ENCODE data around the gene HLTF. TPM values are rescaled to one million over a fixed set of nuclear protein-coding genes. Genes with fewer than 3 reads are reported as not detected.

The HLTF gene
- total and polyA plus RNA-seq, 8 donors = 2.3 to 17.5 (median 11.0) TPM

DNA sequence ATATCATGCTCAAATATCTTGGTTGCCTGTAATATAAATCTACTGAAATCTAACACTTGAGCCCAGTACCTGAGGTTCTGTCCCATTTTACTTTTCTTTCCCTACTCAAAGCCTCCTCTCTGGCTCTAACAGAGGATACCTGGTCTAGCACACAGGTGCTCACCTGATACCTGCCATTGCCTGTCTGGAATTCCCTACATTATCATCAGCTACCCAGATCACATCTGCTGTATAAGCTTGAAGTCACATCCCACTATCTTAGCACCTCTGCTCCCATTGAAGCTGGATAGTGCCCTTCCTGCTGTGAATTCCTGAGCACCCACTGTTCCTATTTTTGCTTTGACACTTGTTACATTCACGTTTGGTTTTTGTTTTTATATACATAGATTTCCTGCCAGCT lies 64.5 kb downstream of the HLTF start:
- Histone ChIP-seq H3K9me3 (no peaks in the 10 kb centered on the region), H3K4me3 (no peak overlapping the region), H3K27me3 (no peaks in the 10 kb centered on the region), H3K4me1 (no peaks in the 10 kb centered on the region), H3K36me3 (peaks cover 3 to 14% (median 4%) of the 10 kb centered on the region in 3 donors), H3K27ac (no peak overlapping the region)
- FAIRE-seq (no peak), ATAC-seq (no peak), DNase-seq (no peak)
- intact Hi-C loops (cut with DNase I) = no loop called here
- WGBS, 2 donors = 59 to 60% methylated on average over 1 of the region's 1 CpG
- TF ChIP-seq, protein P1, sequence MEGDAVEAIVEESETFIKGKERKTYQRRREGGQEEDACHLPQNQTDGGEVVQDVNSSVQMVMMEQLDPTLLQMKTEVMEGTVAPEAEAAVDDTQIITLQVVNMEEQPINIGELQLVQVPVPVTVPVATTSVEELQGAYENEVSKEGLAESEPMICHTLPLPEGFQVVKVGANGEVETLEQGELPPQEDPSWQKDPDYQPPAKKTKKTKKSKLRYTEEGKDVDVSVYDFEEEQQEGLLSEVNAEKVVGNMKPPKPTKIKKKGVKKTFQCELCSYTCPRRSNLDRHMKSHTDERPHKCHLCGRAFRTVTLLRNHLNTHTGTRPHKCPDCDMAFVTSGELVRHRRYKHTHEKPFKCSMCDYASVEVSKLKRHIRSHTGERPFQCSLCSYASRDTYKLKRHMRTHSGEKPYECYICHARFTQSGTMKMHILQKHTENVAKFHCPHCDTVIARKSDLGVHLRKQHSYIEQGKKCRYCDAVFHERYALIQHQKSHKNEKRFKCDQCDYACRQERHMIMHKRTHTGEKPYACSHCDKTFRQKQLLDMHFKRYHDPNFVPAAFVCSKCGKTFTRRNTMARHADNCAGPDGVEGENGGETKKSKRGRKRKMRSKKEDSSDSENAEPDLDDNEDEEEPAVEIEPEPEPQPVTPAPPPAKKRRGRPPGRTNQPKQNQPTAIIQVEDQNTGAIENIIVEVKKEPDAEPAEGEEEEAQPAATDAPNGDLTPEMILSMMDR (IDR thresholded peaks at IDR 0.05) = no peak

- WGBS, 2 donors = 71 to 77% methylated on average over 4 of the region's 4 CpGs
- Histone ChIP-seq H3K27me3 (no peaks in the 10 kb centered on the region), H3K4me1 (no peaks in the 10 kb centered on the region), H3K9me3 (no peaks in the 10 kb centered on the region), H3K4me3 (no peak overlapping the region), H3K27ac (no peak overlapping the region), H3K36me3 (peaks cover 3 to 14% (median 4%) of the 10 kb centered on the region in 3 donors)
- TF ChIP-seq, protein P1 (IDR thresholded peaks at IDR 0.05) = no peak
- DNase-seq = no peak
- no peak for FAIRE-seq
- intact Hi-C loops (cut with DNase I) = no loop called here
- ATAC-seq = no peak
Measured at GRCh38 chr3:149020839-149021252, 65.5 kb downstream of the HLTF start.

GRCh38 chr3:149020196-149020838 lies 66.0 kb downstream of the HLTF start:
- Histone ChIP-seq H3K9me3 (no peaks in the 10 kb centered on the region), H3K36me3 (peaks cover 3 to 9% (median 4%) of the 10 kb centered on the region in 3 donors), H3K4me3 (no peak overlapping the region), H3K27me3 (no peaks in the 10 kb centered on the region), H3K27ac (no peak overlapping the region), H3K4me1 (no peaks in the 10 kb centered on the region)
- FAIRE-seq = no peak
- TF ChIP-seq, protein P1 (IDR thresholded peaks at IDR 0.05) = no peak
- WGBS, 2 donors = 69 to 70% methylated on average over 3 of the region's 3 CpGs
- ATAC-seq = peak; percentile 40 to 79 (median 62)
- no peak for DNase-seq
- intact Hi-C loops (cut with DNase I) = no loop called here

DNA sequence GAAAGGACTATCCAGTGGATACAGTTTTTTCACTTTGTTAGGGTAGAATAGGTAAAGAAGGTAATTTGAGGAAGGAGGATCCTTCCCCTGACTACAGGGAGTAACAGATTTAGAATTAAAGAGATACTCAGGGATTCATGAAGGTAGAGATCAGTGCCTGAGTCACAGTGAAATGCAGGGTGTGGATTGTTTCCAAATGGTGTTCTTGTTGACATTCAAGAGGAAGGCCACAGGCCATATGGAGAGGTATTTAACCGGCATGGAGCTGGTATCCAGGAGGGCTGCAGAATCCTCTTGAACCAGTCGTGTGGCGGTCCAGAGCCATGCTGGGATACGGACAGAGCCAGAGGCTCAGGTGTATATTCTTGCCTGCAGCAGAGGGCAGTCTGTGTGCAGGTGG lies 66.8 kb downstream of the HLTF start:
- H3K27me3 ChIP-seq = no peaks in the 10 kb centered on the region
- no peaks in the 10 kb centered on the region for H3K4me1 ChIP-seq
- TF ChIP-seq, protein P1 (IDR thresholded peaks at IDR 0.05) = no peak
- no peaks in the 10 kb centered on the region for H3K9me3 ChIP-seq
- 80% methylated on average over 4 of the region's 4 CpGs for WGBS, 2 donors
- FAIRE-seq (no peak), DNase-seq (no peak), ATAC-seq (peak; percentile 66 to 77 (median 70))
- intact Hi-C loops (cut with DNase I) = no loop called here
- peaks cover 2 to 4% (median 2%) of the 10 kb centered on the region in 3 donors for H3K36me3 ChIP-seq
- no peak overlapping the region for H3K27ac ChIP-seq
- no peak overlapping the region for H3K4me3 ChIP-seq

DNA sequence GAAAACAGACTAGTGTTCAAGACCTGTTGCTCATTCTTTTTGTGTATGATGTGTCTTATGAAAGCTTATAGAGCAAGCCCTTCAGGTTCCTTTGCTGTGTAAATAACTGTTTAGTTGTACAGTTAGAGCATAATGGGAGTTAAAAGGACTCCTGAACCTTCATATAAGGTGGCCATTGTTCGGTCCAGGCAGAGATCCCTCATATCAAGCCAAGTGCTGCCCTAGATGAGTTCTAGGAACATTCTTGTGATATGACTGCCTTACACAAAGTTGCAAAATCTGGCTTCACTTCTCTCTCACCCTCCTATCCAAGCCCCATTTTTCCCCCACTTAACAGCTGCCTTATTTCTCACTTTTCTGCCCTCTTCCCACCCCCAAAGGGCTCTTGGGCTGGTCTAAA lies 68.1 kb downstream of the HLTF start:
- intact Hi-C loops (cut with DNase I) = no loop called here
- TF ChIP-seq, protein P1 (IDR thresholded peaks at IDR 0.05) = no peak
- no peak for FAIRE-seq

More for the DNA sequence above, 68.1 kb downstream of the HLTF start:
- Histone ChIP-seq H3K9me3 (no peaks in the 10 kb centered on the region), H3K4me3 (no peak overlapping the region), H3K27ac (no peak overlapping the region), H3K36me3 (no peaks in the 10 kb centered on the region), H3K27me3 (no peaks in the 10 kb centered on the region), H3K4me1 (no peaks in the 10 kb centered on the region)
- DNase-seq (no peak), ATAC-seq (no peak)
- WGBS, 2 donors = 56 to 85% methylated on average over 1 of the region's 1 CpG

All from pancreas (tissue), 10 donors.